ENCODE results near the gene XIRP1.

XIRP1 gene

GRCh38 chr3:39134305-39134704 lies 58.1 kb downstream of the XIRP1 start:
- no peak for DNase-seq
- Histone ChIP-seq H3K27me3 (replicated peaks) (no peaks in the 10 kb centered on the region), H3K27ac (no peak overlapping the region), H3K36me3 (replicated peaks) (no peaks in the 10 kb centered on the region), H3K4me3 (ENCODE audit: low read depth, low read length) (no peak overlapping the region)
- TF ChIP-seq, protein P1, sequence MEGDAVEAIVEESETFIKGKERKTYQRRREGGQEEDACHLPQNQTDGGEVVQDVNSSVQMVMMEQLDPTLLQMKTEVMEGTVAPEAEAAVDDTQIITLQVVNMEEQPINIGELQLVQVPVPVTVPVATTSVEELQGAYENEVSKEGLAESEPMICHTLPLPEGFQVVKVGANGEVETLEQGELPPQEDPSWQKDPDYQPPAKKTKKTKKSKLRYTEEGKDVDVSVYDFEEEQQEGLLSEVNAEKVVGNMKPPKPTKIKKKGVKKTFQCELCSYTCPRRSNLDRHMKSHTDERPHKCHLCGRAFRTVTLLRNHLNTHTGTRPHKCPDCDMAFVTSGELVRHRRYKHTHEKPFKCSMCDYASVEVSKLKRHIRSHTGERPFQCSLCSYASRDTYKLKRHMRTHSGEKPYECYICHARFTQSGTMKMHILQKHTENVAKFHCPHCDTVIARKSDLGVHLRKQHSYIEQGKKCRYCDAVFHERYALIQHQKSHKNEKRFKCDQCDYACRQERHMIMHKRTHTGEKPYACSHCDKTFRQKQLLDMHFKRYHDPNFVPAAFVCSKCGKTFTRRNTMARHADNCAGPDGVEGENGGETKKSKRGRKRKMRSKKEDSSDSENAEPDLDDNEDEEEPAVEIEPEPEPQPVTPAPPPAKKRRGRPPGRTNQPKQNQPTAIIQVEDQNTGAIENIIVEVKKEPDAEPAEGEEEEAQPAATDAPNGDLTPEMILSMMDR (IDR thresholded peaks at IDR 0.05; ENCODE audit: low read depth, low read length, missing control alignments): no peak
- in situ Hi-C loops (cut with HindIII; ENCODE audit: low pct_ligation_motif_present, low sequenced_read_pairs): no loop called here

DNA sequence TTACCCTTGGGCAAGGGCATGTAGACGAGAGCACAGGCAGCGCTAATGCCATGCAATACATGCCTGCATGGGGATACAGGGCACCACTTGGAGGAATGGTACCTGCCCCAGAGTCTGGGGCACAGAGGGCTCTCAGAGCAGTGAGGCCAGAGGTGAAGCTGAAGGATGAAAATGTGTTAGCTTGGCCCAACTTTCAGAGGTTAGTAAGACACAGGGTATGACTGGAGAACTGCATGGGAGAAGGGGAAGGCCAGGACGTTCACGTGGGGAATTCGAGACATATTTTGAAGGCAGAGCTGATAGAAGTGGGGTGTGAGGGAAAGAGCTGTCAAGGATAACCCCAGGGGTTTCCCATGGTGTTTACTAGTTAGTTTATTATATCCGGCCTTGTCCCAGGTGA lies 58.6 kb downstream of the XIRP1 start:
- in situ Hi-C loops (cut with HindIII; ENCODE audit: low pct_ligation_motif_present, low sequenced_read_pairs): no loop called here
- H3K4me3 ChIP-seq (ENCODE audit: low read depth, low read length): no peak overlapping the region
- DNase-seq: no peak
- no peaks in the 10 kb centered on the region for H3K36me3 ChIP-seq (replicated peaks)
- H3K27me3 ChIP-seq (replicated peaks): no peaks in the 10 kb centered on the region
- TF ChIP-seq, protein P1 (IDR thresholded peaks at IDR 0.05; ENCODE audit: low read depth, low read length, missing control alignments): no peak
- H3K27ac ChIP-seq: no peak overlapping the region
